PC-9 (cell line): Measurements from ENCODE around the gene CETN1. TPM values are rescaled to one million over a fixed set of nuclear protein-coding genes. Genes with fewer than 3 reads are reported as not detected.

ENCODE experiments used
- BruUV-seq: library from RNA; stranded (reverse); fragments of 400-500 nt; replicated peaks from 2 replicates; lab custom pipeline; 2021; lab: Mats Ljungman, UMichigan
- CTCF ChIA-PET: fragments of 300-600 bp; sonication (Branson Sonifier 250); formaldehyde crosslinking; loops from one replicate; lab custom pipeline; 2022; ENCODE audit warnings: antibody characterized with exemption; lab: Charles Lee
- POLR2A ChIA-PET: fragments of 300-600 bp; sonication (Branson Sonifier 250); formaldehyde crosslinking; loops from one replicate; lab custom pipeline; 2022; ENCODE audit warnings: antibody characterized with exemption; ENCODE audit not compliant: unreplicated experiment; lab: Charles Lee
- DNase-seq, 2 experiments: peaks; one replicate each; pipeline versions ENCODE4 v3.0.0 to v3.0.0-alpha.2; 2015 to 2022; ENCODE audit warnings: mixed read lengths in 1 of 2
- H2AFZ ChIP-seq: fragments of 200-600 bp; sonication (generic); 2 replicates; pipeline ENCODE4 v1.8.1; 2017; ENCODE audit warnings: antibody characterized with exemption
- H3F3A ChIP-seq: fragments of 200-600 bp; sonication (generic); 2 replicates; pipeline ENCODE4 v1.8.1; 2017; ENCODE audit warnings: antibody characterized with exemption, mild to moderate bottlenecking, low read depth; ENCODE audit not compliant: insufficient read depth
- H3K27ac ChIP-seq: fragments of 200-600 bp; sonication (generic); 2 replicates; pipeline ENCODE4 v1.6.1; 2016; ENCODE audit warnings: mixed run types
- H3K27me3 ChIP-seq: fragments of 200-600 bp; sonication (generic); 2 replicates; pipeline ENCODE4 v1.6.1; 2016; ENCODE audit warnings: low read depth, mixed run types; ENCODE audit not compliant: insufficient read depth
- H3K36me3 ChIP-seq: fragments of 200-600 bp; sonication (generic); 2 replicates; pipeline ENCODE4 v1.6.1; 2016; ENCODE audit warnings: low read depth, mixed run types
- H3K4me1 ChIP-seq: fragments of 200-600 bp; sonication (generic); replicated peaks from 2 replicates; pipeline ENCODE4 v1.6.1; 2016; ENCODE audit warnings: mixed run types; ENCODE audit not compliant: insufficient read depth
- H3K4me2 ChIP-seq: fragments of 200-600 bp; sonication (generic); 2 replicates; pipeline ENCODE4 v1.6.1; 2017; ENCODE audit warnings: mixed run types
- H3K4me3 ChIP-seq: fragments of 200-600 bp; sonication (generic); 2 replicates; pipeline ENCODE4 v1.6.1; 2016; ENCODE audit warnings: mixed run types
- H3K79me2 ChIP-seq: fragments of 200-600 bp; sonication (generic); 2 replicates; pipeline ENCODE4 v1.6.1; 2017; ENCODE audit warnings: low read depth, mixed run types
- H3K9me2 ChIP-seq: fragments of 200-600 bp; sonication (generic); 2 replicates; pipeline ENCODE4 v1.8.1; 2017; ENCODE audit warnings: mild to moderate bottlenecking; ENCODE audit not compliant: insufficient read depth
- H3K9me3 ChIP-seq: fragments of 200-600 bp; sonication (generic); 2 replicates; pipeline ENCODE4 v1.8.1; 2016; ENCODE audit warnings: low read depth; ENCODE audit not compliant: insufficient read depth
- H4K20me1 ChIP-seq: fragments of 200-600 bp; sonication (generic); 2 replicates; pipeline ENCODE4 v1.8.1; 2017; ENCODE audit not compliant: insufficient read depth
- CTCF ChIP-seq: fragments of 200-600 bp; sonication (generic); conservative IDR thresholded peaks from 2 replicates; pipeline ENCODE4 v1.6.1; 2017; ENCODE audit warnings: mixed run types, antibody characterized with exemption, mild to moderate bottlenecking, moderate library complexity
- EZH2 ChIP-seq: fragments of 200-600 bp; sonication (generic); IDR thresholded peaks from 2 replicates; pipeline ENCODE4 v1.8.0; 2017; ENCODE audit warnings: antibody characterized with exemption, low read depth
- intact Hi-C: fragments of 100-400 bp; cut with micrococcal nuclease; formaldehyde crosslinking; loops from one replicate; pipeline ENCODE4 v1.10.0; 2022; ENCODE audit not compliant: unreplicated experiment
- total RNA-seq: library from RNA; stranded (reverse); gene quantifications from 2 replicates; pipeline ENCODE4 v1.2.3, GENCODE V29; 2021

Gene CETN1
- total RNA-seq, 1 experiment from 2014 or later: not detected

GRCh38 chr18:551404-552061, 28.6 kb upstream of the CETN1 start:
- no TSS peak for BruUV-seq
- no peak for DNase-seq
- TF ChIP-seq EZH2 (no peak), CTCF (no peak)
- ChIA-PET POLR2A (interaction anchor here (0.7 kb wide), 1 partner anchor 191 kb away, joined by 4 read pairs; no protein-coding TSS in a partner anchor), CTCF (no interaction called here)
- Histone ChIP-seq H3K4me3 (no peak overlapping the region), H2AFZ (no peak overlapping the region), H3K79me2 (no peaks in the 10 kb centered on the region), H3F3A (no peaks in the 10 kb centered on the region), H3K4me1 (no peaks in the 10 kb centered on the region), H3K4me2 (no peak overlapping the region), H3K27me3 (peaks cover 31% of the 10 kb centered on the region), H4K20me1 (no peaks in the 10 kb centered on the region), H3K27ac (no peak overlapping the region), H3K36me3 (no peaks in the 10 kb centered on the region), H3K9me2 (no peaks in the 10 kb centered on the region), H3K9me3 (no peaks in the 10 kb centered on the region)
- intact Hi-C loops: no loop called here

- TF ChIP-seq EZH2: no peak
- TF ChIP-seq CTCF: no peak
- ChIA-PET POLR2A (no interaction called here), CTCF (no interaction called here)
- no peaks in the 10 kb centered on the region for H3K9me2 ChIP-seq
- no peaks in the 10 kb centered on the region for H3K4me1 ChIP-seq
- H3F3A ChIP-seq: no peaks in the 10 kb centered on the region
- H3K36me3 ChIP-seq: no peaks in the 10 kb centered on the region
- H3K79me2 ChIP-seq: no peaks in the 10 kb centered on the region
- H3K4me2 ChIP-seq: no peak overlapping the region
- no peak overlapping the region for H3K27ac ChIP-seq
- H2AFZ ChIP-seq: no peak overlapping the region
- DNase-seq: no peak
- no peak overlapping the region for H3K4me3 ChIP-seq
- H3K9me3 ChIP-seq: no peaks in the 10 kb centered on the region
- no peaks in the 10 kb centered on the region for H4K20me1 ChIP-seq
- no TSS peak for BruUV-seq
- peaks cover 18% of the 10 kb centered on the region for H3K27me3 ChIP-seq
- intact Hi-C loops: no loop called here
These were observed 24.3 kb upstream of the CETN1 start for GRCh38 chr18:555705-556457.

- Histone ChIP-seq H3K4me1 (no peaks in the 10 kb centered on the region), H3K79me2 (no peaks in the 10 kb centered on the region), H3K9me3 (no peaks in the 10 kb centered on the region), H3F3A (no peaks in the 10 kb centered on the region), H3K27ac (no peak overlapping the region), H2AFZ (no peak overlapping the region), H4K20me1 (no peaks in the 10 kb centered on the region), H3K4me3 (no peak overlapping the region), H3K36me3 (no peaks in the 10 kb centered on the region), H3K4me2 (no peak overlapping the region), H3K9me2 (no peaks in the 10 kb centered on the region), H3K27me3 (peaks cover 69% of the 10 kb centered on the region)
- CTCF ChIA-PET: no interaction called here
- no TSS peak for BruUV-seq
- TF ChIP-seq EZH2: no peak
- TF ChIP-seq CTCF: no peak
- intact Hi-C loops: no loop called here
- DNase-seq: no peak
- POLR2A ChIA-PET: no interaction called here
These were observed 15.2 kb upstream of the CETN1 start for GRCh38 chr18:564708-565561.
